ENCODE data around the gene CAPZB.

The CAPZB gene

DNA sequence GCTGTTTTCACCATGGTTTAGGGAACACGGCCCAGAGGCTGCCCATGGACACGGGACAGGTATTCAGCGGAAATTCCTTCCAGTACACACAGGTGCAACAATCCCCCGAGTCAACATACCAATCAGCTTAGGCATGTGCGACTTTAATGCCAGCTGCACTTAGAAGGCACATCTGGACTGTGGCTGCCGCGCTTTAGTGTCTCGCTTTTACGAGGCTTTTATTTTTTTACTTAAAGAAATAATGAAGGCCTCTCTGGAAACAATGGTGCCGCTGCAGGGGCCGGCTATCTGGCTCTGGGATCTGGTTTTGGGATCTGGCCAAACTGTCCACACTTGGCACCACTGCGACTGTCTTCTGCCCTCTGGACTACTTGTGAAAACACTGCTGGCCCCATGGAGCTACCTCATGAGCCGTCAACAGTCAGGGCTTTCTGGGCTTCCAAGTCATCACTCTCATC lies 117.7 kb downstream of the CAPZB start:
- TF ChIP-seq, protein P1, sequence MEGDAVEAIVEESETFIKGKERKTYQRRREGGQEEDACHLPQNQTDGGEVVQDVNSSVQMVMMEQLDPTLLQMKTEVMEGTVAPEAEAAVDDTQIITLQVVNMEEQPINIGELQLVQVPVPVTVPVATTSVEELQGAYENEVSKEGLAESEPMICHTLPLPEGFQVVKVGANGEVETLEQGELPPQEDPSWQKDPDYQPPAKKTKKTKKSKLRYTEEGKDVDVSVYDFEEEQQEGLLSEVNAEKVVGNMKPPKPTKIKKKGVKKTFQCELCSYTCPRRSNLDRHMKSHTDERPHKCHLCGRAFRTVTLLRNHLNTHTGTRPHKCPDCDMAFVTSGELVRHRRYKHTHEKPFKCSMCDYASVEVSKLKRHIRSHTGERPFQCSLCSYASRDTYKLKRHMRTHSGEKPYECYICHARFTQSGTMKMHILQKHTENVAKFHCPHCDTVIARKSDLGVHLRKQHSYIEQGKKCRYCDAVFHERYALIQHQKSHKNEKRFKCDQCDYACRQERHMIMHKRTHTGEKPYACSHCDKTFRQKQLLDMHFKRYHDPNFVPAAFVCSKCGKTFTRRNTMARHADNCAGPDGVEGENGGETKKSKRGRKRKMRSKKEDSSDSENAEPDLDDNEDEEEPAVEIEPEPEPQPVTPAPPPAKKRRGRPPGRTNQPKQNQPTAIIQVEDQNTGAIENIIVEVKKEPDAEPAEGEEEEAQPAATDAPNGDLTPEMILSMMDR (conservative IDR thresholded peaks at IDR 0.05): no peak
- TF ChIP-seq ZFX (IDR thresholded peaks at IDR 0.05): no peak

DNA sequence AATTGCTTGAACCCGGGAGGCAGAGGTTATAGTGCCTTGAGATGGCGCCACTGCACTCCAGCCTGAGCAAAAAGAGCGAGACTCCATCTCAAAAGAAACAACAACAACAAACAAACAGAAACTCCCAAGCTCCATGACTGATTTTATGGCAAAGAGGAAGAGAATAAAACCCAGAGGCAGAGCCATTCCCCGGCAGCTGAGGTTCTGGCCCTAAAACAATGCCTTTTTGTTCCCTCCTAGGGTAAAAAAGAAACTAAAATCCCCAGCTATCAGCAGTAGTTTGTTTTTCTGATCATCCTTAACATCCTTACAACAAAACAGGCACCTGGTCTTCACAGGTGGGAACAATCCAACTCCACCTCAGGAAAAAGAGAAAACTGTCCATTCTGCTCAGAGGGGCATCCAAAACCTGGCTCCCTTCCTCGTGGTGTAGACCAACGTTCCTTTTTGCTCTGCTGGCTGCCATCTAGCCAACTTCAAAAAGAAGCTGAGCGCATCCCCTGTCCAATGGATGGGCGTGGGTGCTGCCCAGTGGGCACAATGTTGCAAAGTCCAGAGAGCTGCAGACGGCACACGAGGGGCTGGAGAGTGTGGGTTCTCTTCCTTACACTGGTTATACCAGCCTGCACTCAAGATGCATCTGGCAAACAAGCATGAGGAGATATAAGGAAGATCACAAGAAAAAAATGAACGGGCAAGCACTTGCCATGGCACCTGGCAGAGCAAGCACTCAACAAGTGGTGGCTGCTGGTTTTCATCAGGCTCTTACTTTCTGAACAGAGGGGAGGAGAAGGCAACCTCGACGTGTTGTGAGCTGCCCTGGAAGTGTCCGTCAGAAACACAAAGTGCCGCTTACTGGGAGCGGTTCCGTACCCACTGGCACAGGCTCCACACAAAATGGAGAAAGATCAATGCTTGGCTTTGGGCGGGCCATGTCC lies 118.5 kb downstream of the CAPZB start:
- H3K27ac ChIP-seq: no peak overlapping the region
- TF ChIP-seq ZFX (IDR thresholded peaks at IDR 0.05): no peak
- TF ChIP-seq, protein P1 (conservative IDR thresholded peaks at IDR 0.05): no peak

More for the DNA sequence above, 117.7 kb downstream of the CAPZB start:
- no peak overlapping the region for H3K27ac ChIP-seq

DNA sequence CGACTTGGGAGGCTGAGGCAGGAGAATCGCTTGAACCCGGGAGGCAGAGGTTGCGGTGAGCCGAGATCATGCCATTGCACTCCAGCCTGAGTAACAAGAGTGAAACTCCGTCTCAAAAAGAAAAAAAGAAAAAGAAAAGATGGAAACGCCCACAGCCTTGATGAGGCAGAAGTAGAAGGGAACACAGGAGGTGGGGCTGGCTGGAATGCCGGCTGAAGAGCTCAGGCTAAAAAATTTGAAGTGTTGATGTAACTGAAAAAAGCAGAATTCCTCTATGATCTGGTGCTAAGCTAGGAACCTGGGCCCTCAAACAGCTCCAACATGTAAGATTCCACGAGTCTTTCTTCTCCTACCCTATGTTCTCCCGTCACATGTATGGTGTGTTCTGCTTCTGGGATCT lies 119.6 kb downstream of the CAPZB start:
- H3K27ac ChIP-seq: no peak overlapping the region
- TF ChIP-seq, protein P1 (conservative IDR thresholded peaks at IDR 0.05): no peak
- no peak for TF ChIP-seq ZFX (IDR thresholded peaks at IDR 0.05)

DNA sequence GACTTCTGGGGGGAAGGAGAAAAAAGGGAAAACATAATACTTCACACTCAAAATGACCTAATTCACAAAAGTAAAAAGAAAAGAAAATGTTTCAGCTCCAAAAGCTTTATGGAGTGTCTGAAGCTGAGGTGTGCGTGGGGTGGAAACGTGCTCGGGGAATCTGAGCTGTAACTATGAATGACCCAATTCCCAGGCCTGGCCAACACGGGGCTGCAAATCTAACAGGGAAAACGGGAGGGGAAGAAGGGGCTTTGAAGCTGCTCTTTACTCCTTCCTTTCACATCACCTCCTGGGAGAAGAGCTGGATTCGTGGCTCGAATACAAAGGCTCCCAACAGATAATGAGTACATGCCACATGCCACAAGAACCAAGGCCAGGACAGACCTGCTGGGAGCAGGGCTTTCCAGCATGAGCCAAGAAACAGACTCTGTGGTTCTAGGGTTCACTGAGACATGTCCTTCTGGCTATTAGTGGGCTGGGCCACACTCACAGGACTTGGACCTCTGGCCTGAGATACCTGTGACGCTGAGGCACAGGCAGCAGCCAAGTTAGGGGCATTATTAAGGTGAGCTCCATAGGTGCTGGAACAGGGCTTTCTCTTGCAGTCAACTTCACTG lies 121.7 kb downstream of the CAPZB start:
- no peak for TF ChIP-seq ZFX (IDR thresholded peaks at IDR 0.05)
- TF ChIP-seq, protein P1 (conservative IDR thresholded peaks at IDR 0.05): no peak
- no peak overlapping the region for H3K27ac ChIP-seq

DNA sequence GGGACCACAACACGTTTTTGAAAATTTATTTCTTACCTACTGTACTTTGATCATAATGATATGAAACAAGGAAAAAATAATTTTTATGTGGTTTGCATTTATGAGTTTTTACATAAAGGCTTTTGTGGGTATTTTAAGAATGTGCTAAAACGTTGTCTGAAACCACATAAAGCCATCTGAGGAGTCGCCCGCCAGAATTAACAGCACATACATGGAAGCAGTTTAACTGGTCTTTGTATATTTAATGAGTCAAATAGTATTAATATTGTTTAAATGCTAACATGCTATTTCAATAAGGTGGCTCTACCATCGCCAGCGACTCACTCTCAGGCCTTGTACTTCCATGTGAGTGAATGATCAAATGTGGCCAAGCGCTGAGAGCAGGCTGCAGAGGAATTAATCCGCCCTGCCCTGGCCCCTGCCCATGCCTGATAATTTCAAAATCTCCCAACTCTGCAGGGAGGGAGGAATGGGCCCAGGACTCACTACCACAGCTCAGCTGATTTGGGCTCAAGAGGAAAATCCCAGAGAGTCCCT lies 123.7 kb downstream of the CAPZB start:
- H3K27ac ChIP-seq: no peak overlapping the region
- TF ChIP-seq, protein P1 (conservative IDR thresholded peaks at IDR 0.05): no peak
- no peak for TF ChIP-seq ZFX (IDR thresholded peaks at IDR 0.05)

DNA sequence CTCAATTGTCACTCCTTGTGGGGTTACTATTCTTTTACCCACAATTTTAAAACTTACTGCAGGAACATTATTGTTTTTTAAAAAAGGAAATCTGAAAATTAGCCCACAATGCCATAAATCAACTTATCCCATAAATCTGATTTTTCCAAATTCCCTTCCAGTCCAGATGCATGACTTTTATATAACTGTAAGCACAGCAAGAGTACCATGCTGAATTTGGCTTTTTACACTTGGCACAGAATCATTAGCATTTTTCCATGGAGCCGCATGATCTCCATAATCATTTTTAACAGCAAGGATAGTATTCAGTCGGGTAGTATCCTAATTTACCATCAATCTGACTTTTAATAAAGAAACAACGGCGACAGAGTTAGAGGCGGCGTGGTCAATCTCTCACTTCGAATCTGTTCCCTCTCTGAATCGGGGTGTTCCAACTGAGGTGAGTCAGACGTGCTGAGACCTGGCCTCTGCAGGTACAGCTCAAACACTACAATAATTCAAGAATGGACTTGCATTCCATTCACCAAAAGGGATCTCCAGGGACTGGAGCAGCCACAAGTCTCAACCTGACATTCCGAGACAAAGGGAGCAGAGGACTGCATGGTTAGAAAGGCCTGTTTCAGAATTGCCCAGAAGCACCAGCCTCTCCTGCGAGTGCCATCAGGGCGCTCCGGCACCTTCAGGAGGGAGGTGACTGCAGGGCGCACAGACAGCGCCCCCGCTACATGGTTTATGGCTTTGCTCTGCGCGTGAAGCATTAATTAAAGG lies 124.3 kb downstream of the CAPZB start:
- no peak overlapping the region for H3K27ac ChIP-seq

More for the DNA sequence above, 124.3 kb downstream of the CAPZB start:
- TF ChIP-seq, protein P1 (conservative IDR thresholded peaks at IDR 0.05): no peak
- no peak for TF ChIP-seq ZFX (IDR thresholded peaks at IDR 0.05)
